GM23338 (cell line): ENCODE data around the gene TYR. TPM values are rescaled to one million over a fixed set of nuclear protein-coding genes. Genes with fewer than 3 reads are reported as not detected.
"Not testable (repeated sequence)": the region's sequence is repeated elsewhere in the genome, so short reads cannot be mapped to it uniquely, and the experiment has no call there.

ENCODE experiments used
- ATAC-seq: fragments of 200-7000 bp; cut with Tn5 transposase; 3 replicates; pipeline ENCODE4 v1.9.1; 2020
- DNase-seq: peaks from one replicate; pipeline ENCODE4 v3.0.0-alpha.2; 2015; ENCODE audit warnings: low spot score
- H2AFZ ChIP-seq: fragments of 200-600 bp; sonication (generic); 2 replicates; pipeline ENCODE4 v1.8.0; 2016; ENCODE audit warnings: antibody characterized with exemption, mild to moderate bottlenecking, moderate library complexity
- H3F3A ChIP-seq: fragments of 200-600 bp; sonication (generic); replicated peaks from 2 replicates; pipeline ENCODE4 v1.8.0; 2017; ENCODE audit warnings: antibody characterized with exemption, mixed run types, low read depth
- H3K27ac ChIP-seq: fragments of 200-600 bp; sonication (generic); 2 replicates; pipeline ENCODE4 v1.6.1; 2016; ENCODE audit warnings: low read depth
- H3K27me3 ChIP-seq: fragments of 200-600 bp; sonication (generic); 2 replicates; pipeline ENCODE4 v1.8.0; 2016; ENCODE audit warnings: mild to moderate bottlenecking, mixed run types, moderate library complexity; ENCODE audit not compliant: insufficient read depth
- H3K36me3 ChIP-seq: fragments of 200-600 bp; sonication (generic); 2 replicates; pipeline ENCODE4 v1.8.0; 2016; ENCODE audit warnings: mild to moderate bottlenecking; ENCODE audit not compliant: insufficient read depth
- H3K4me1 ChIP-seq: fragments of 200-600 bp; sonication (generic); 2 replicates; pipeline ENCODE4 v1.8.0; 2016; ENCODE audit warnings: mild to moderate bottlenecking, moderate library complexity; ENCODE audit not compliant: insufficient read depth
- H3K4me2 ChIP-seq: fragments of 200-600 bp; sonication (generic); 2 replicates; pipeline ENCODE4 v1.7.1; 2017; ENCODE audit warnings: mixed run types
- H3K4me3 ChIP-seq: fragments of 200-600 bp; sonication (generic); 2 replicates; pipeline ENCODE4 v1.6.1; 2016; ENCODE audit warnings: mixed run types
- H3K79me2 ChIP-seq: fragments of 200-600 bp; sonication (generic); replicated peaks from 2 replicates; pipeline ENCODE4 v1.8.0; 2017; ENCODE audit warnings: mild to moderate bottlenecking; ENCODE audit not compliant: insufficient read depth
- H3K9me2 ChIP-seq: fragments of 200-600 bp; sonication (generic); 2 replicates; pipeline ENCODE4 v1.8.0; 2017; ENCODE audit not compliant: insufficient read depth
- H4K20me1 ChIP-seq: fragments of 200-600 bp; sonication (generic); replicated peaks from 2 replicates; pipeline ENCODE4 v1.8.0; 2017; ENCODE audit warnings: mild to moderate bottlenecking; ENCODE audit not compliant: insufficient read depth
- H3K27ac Mint-ChIP-seq: 2 replicates; pipeline ENCODE4 v1.8.0; 2020; ENCODE audit warnings: inconsistent platforms, mild to moderate bottlenecking, moderate library complexity, mixed read lengths
- H3K27me3 Mint-ChIP-seq: 3 replicates; pipeline ENCODE4 v1.8.0; 2022; ENCODE audit warnings: low read depth, mild to moderate bottlenecking, moderate library complexity, mixed read lengths, inconsistent platforms; ENCODE audit not compliant: insufficient read depth, poor library complexity
- H3K36me3 Mint-ChIP-seq: 3 replicates; pipeline ENCODE4 v1.8.0; 2021; ENCODE audit warnings: low read depth, mild to moderate bottlenecking, inconsistent platforms, moderate library complexity, mixed read lengths
- H3K4me1 Mint-ChIP-seq: 3 replicates; pipeline ENCODE4 v1.8.0; 2020; ENCODE audit warnings: mild to moderate bottlenecking, inconsistent platforms, mixed read lengths
- H3K4me3 Mint-ChIP-seq: 3 replicates; pipeline ENCODE4 v1.8.0; 2021; ENCODE audit warnings: moderate library complexity, mild to moderate bottlenecking, inconsistent platforms, mixed read lengths
- H3K9me3 Mint-ChIP-seq: 3 replicates; pipeline ENCODE4 v1.8.0; 2020; ENCODE audit warnings: moderate library complexity, mild to moderate bottlenecking, inconsistent platforms, mixed read lengths
- CREB1 ChIP-seq: fragments of 250-450 bp; sonication (Bioruptor Pico); IDR thresholded peaks from 2 replicates; pipeline ENCODE4 v1.5.0; 2020; ENCODE audit warnings: low read depth, mild to moderate bottlenecking, moderate library complexity
- EZH2 ChIP-seq: fragments of 200-600 bp; sonication (generic); IDR thresholded peaks from one replicate; pipeline ENCODE4 v1.8.0; 2017; ENCODE audit warnings: antibody characterized with exemption, mild to moderate bottlenecking, low read depth; ENCODE audit not compliant: unreplicated experiment
- EZH2phosphoT487 ChIP-seq: fragments of 200-600 bp; sonication (generic); IDR thresholded peaks from one replicate; pipeline ENCODE4 v1.8.1; 2018; ENCODE audit warnings: antibody characterized with exemption; ENCODE audit not compliant: unreplicated experiment
- JUNB ChIP-seq: IDR thresholded peaks from one replicate; pipeline ENCODE4 v1.6.1; 2016; ENCODE audit warnings: antibody characterized with exemption; ENCODE audit not compliant: unreplicated experiment
- NANOG ChIP-seq: IDR thresholded peaks from 2 replicates; pipeline ENCODE4 v1.6.1; 2016; ENCODE audit warnings: antibody characterized with exemption, borderline replicate concordance
- POLR2AphosphoS5 ChIP-seq: IDR thresholded peaks from 2 replicates; pipeline ENCODE4 v1.6.1; 2016; ENCODE audit warnings: antibody characterized with exemption, low read depth
- ZNF114 ChIP-seq: fragments of 250-450 bp; sonication (Bioruptor Pico); IDR thresholded peaks from 2 replicates; pipeline ENCODE4 v1.5.0; 2020; ENCODE audit warnings: mild to moderate bottlenecking, moderate library complexity
- ZNF331 ChIP-seq: fragments of 250-450 bp; sonication (Bioruptor Pico); IDR thresholded peaks from 2 replicates; pipeline ENCODE4 v1.5.0; 2020; ENCODE audit warnings: low read depth, mild to moderate bottlenecking, moderate library complexity
- polyA plus RNA-seq: library from polyadenylated mRNA; unstranded; fragments of >200 nt; fragmentation: Nextera tagmentation; extraction: Ambion mirVana; gene quantifications from 2 replicates; pipeline ENCODE4 v1.2.1, GENCODE V29; 2016
- total RNA-seq: library from RNA; depleted of rRNA; stranded (reverse); fragments of >200 nt; shearing (Covaris generic); gene quantifications from 2 replicates; pipeline ENCODE4 v1.2.3, GENCODE V29; 2014
- TF ChIP-seq, protein P1 (sequence below): IDR thresholded peaks from one replicate; pipeline ENCODE4 v1.6.1; 2018; ENCODE audit warnings: antibody characterized with exemption; ENCODE audit not compliant: unreplicated experiment
- TF ChIP-seq, protein P2 (sequence below), 2 experiments: fragments of 200-600 bp in 1 of 2; sonication (generic) in 1 of 2; conservative IDR thresholded peaks; 2 replicates each; pipeline versions ENCODE4 v1.5.1 to v1.6.1; 2016 to 2017; ENCODE audit warnings: antibody characterized with exemption in 2 of 2, low read depth in 2 of 2, mild to moderate bottlenecking in 2 of 2, moderate library complexity in 1 of 2
- TF ChIP-seq, protein P3 (sequence below): IDR thresholded peaks from 2 replicates; pipeline ENCODE4 v1.6.1; 2016; ENCODE audit warnings: antibody characterized with exemption

Gene TYR
- total and polyA plus RNA-seq, 2 experiments from 2014 or later: 0.08 TPM; not detected in 1

DNA sequence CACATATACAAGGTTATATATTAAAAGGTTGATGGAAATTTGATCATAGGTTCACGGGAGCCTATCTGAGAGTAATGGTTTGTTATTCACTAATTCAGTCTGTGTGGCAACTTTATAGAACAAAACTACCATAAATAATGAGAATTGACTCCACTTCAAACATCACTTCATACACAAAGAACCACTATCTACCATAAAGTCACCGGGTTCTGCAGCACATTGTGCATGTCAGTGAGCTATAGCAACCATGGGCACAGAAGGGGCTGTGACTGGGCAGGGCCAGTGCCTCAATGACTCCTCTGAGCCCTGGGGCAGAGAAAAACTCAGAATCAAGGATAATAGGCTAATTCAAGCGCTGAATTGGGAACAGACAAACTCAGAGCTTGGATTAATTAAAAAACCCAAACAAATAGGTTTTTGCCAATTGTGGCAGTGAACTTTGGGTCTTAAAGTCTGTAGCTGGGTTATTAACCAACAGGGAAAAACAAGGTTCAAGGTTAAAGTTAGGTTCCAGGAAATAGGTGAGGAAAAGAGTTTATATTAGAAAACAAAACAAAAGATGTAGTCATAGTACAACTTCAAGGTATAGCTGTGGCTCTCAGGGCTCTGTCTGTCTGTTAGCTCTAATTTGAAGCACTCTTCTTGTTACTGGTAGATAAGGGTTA lies 131.8 kb downstream of the TYR start:
- not testable (repeated sequence) for H3K4me1 Mint-ChIP-seq, H3K36me3 Mint-ChIP-seq, DNase-seq, H3K27me3 Mint-ChIP-seq, H3K36me3 ChIP-seq, H3K27ac Mint-ChIP-seq, H3K27ac ChIP-seq, ATAC-seq, H3K9me2 ChIP-seq, H3K4me1 ChIP-seq, H3K4me3 ChIP-seq, H3K4me2 ChIP-seq, H3K79me2 ChIP-seq, H2AFZ ChIP-seq, H4K20me1 ChIP-seq, H3K9me3 Mint-ChIP-seq, H3K4me3 Mint-ChIP-seq, H3K27me3 ChIP-seq, H3F3A ChIP-seq

DNA sequence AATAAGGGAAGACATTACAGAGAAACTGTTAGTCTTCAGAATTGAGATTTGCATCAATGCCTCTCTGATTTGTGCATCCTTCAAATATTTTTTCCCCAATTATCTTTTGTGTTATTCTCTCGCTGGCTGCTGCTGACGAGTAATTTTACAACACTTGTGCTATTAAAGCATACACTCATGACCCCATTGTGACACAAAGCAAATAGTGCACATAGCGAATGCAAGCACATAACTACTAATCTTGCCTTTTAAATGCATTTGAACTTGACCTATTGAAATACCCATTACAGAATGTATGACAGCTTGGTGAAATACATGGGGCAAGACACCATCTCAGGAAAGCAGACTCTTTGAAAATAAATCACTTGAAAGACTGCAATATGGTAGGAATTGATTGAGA lies 132.9 kb downstream of the TYR start:
- not testable (repeated sequence) for H3K4me3 ChIP-seq, H2AFZ ChIP-seq, H4K20me1 ChIP-seq, H3K27ac Mint-ChIP-seq, H3K4me1 ChIP-seq, DNase-seq, H3K4me1 Mint-ChIP-seq, H3K27me3 ChIP-seq, H3K36me3 Mint-ChIP-seq, H3K4me3 Mint-ChIP-seq, H3K4me2 ChIP-seq, H3K79me2 ChIP-seq, ATAC-seq, H3K9me3 Mint-ChIP-seq, H3K36me3 ChIP-seq, H3K27me3 Mint-ChIP-seq, H3K9me2 ChIP-seq, H3K27ac ChIP-seq, H3F3A ChIP-seq

DNA sequence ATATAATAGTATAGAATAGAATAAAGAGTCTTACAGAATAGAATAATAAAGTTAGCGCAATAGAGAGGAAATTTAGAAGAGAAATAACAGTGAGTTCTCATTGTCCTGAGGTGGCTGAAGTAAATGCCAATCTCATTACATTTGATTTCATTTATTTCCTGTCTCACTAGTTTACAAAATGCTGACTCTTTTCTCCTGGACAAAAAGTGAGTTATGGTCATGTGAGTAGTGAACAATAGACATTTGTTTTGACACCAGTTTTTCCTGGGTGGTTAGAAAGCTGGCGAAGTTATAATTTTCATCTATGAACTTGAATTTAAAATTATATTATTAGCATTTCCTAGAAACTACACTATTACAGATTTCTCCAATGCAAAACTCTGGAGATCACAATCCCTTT lies 143.7 kb downstream of the TYR start:
- Mint-ChIP-seq H3K4me1 (peaks cover 9% of the 10 kb centered on the region), H3K27ac (no peak overlapping the region), H3K9me3 (0 out of 3 replicates have a peak, but pooled peaks cover 4% of the 10 kb centered on the region), H3K36me3 (peaks cover 7% of the 10 kb centered on the region; the same call in 2 of the 3 replicates), H3K4me3 (no peak overlapping the region), H3K27me3 (no peaks in the 10 kb centered on the region)
- Histone ChIP-seq H4K20me1 (no peaks in the 10 kb centered on the region), H3K36me3 (no peaks in the 10 kb centered on the region), H3K4me3 (no peak overlapping the region), H3K27ac (no peak overlapping the region), H3F3A (no peaks in the 10 kb centered on the region), H3K27me3 (no peaks in the 10 kb centered on the region), H3K4me1 (peaks cover 23% of the 10 kb centered on the region), H3K9me2 (no peaks in the 10 kb centered on the region), H3K79me2 (no peaks in the 10 kb centered on the region), H3K4me2 (no peak overlapping the region), H2AFZ (no peak overlapping the region)
- ATAC-seq (no peak), DNase-seq (no peak)
- TF ChIP-seq EZH2phosphoT487: no peak
- no peak for TF ChIP-seq ZNF114 (CRISPR knock-in tag)
- TF ChIP-seq ZNF331 (CRISPR knock-in tag): no peak
- TF ChIP-seq CREB1 (CRISPR knock-in tag): no peak
- TF ChIP-seq, protein P1, sequence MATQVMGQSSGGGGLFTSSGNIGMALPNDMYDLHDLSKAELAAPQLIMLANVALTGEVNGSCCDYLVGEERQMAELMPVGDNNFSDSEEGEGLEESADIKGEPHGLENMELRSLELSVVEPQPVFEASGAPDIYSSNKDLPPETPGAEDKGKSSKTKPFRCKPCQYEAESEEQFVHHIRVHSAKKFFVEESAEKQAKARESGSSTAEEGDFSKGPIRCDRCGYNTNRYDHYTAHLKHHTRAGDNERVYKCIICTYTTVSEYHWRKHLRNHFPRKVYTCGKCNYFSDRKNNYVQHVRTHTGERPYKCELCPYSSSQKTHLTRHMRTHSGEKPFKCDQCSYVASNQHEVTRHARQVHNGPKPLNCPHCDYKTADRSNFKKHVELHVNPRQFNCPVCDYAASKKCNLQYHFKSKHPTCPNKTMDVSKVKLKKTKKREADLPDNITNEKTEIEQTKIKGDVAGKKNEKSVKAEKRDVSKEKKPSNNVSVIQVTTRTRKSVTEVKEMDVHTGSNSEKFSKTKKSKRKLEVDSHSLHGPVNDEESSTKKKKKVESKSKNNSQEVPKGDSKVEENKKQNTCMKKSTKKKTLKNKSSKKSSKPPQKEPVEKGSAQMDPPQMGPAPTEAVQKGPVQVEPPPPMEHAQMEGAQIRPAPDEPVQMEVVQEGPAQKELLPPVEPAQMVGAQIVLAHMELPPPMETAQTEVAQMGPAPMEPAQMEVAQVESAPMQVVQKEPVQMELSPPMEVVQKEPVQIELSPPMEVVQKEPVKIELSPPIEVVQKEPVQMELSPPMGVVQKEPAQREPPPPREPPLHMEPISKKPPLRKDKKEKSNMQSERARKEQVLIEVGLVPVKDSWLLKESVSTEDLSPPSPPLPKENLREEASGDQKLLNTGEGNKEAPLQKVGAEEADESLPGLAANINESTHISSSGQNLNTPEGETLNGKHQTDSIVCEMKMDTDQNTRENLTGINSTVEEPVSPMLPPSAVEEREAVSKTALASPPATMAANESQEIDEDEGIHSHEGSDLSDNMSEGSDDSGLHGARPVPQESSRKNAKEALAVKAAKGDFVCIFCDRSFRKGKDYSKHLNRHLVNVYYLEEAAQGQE: no peak
- no peak for TF ChIP-seq JUNB
- TF ChIP-seq, protein P2, sequence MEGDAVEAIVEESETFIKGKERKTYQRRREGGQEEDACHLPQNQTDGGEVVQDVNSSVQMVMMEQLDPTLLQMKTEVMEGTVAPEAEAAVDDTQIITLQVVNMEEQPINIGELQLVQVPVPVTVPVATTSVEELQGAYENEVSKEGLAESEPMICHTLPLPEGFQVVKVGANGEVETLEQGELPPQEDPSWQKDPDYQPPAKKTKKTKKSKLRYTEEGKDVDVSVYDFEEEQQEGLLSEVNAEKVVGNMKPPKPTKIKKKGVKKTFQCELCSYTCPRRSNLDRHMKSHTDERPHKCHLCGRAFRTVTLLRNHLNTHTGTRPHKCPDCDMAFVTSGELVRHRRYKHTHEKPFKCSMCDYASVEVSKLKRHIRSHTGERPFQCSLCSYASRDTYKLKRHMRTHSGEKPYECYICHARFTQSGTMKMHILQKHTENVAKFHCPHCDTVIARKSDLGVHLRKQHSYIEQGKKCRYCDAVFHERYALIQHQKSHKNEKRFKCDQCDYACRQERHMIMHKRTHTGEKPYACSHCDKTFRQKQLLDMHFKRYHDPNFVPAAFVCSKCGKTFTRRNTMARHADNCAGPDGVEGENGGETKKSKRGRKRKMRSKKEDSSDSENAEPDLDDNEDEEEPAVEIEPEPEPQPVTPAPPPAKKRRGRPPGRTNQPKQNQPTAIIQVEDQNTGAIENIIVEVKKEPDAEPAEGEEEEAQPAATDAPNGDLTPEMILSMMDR (conservative IDR thresholded peaks at IDR 0.05; ENCODE audit: low read depth in 2 of 2): no peak
- TF ChIP-seq, protein P3, sequence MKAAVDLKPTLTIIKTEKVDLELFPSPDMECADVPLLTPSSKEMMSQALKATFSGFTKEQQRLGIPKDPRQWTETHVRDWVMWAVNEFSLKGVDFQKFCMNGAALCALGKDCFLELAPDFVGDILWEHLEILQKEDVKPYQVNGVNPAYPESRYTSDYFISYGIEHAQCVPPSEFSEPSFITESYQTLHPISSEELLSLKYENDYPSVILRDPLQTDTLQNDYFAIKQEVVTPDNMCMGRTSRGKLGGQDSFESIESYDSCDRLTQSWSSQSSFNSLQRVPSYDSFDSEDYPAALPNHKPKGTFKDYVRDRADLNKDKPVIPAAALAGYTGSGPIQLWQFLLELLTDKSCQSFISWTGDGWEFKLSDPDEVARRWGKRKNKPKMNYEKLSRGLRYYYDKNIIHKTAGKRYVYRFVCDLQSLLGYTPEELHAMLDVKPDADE: no peak
- TF ChIP-seq POLR2AphosphoS5: no peak
- no peak for TF ChIP-seq EZH2
- TF ChIP-seq NANOG: no peak
